ENCODE results near the gene PACSIN2.

PACSIN2 gene

GRCh38 chr22:42857845-42858481, 157.0 kb downstream of the PACSIN2 start:
- in situ Hi-C loops (cut with MboI; ENCODE audit: low pct_unique_long_range_greater_than_20kb, low sequenced_read_pairs): no loop called here
- no peak for DNase-seq

DNA sequence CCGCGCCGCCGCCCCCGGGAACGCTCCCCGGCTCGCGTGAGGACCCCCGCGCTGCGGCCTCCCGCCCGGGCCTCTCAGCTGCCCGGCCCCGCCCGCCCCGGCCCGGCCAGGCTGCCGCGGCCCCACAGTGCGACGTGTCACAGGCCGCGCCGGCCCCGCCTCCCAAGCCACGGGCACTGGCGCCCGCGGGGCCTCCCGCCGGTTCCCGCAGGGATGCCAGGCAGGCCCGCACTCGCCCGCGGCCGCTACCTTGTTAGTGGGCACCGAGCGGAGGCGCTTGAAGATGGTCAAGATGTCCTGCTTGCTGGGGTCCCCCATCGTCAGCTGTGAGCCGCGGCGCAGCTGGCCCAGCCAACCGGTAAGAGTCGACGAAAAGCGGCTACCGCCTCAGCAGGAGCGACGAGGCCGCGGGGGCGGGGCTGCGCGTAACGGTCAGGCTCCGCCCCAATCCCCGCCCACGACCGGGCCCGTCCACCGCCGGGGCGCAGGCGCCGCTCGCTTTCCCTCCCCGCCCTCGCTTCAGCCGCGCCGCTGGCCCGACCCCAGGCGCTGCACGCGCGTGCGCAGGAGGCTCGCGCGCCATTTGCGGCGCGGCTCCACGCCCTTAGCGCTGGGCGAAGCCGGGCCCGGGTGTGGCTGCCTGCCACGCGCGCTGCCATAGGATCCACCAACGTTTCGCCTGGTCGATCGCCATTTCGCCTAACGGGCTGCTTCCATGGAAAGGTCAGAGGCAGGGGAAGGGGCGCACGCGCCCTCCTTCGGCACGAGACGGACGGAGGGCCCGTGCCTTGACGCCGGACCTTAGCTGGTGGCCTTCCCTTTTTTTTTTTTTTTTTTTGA, 157.9 kb downstream of the PACSIN2 start, which contains the start of gene ARFGAP3:
ARFGAP3 (minus strand) TSS at position 409 of the 840 bp plus-strand sequence; CDS start at position 318, 91 bp downstream.
- peak; percentile 94 for DNase-seq
- in situ Hi-C loops (cut with MboI; ENCODE audit: low pct_unique_long_range_greater_than_20kb, low sequenced_read_pairs): no loop called here

DNA sequence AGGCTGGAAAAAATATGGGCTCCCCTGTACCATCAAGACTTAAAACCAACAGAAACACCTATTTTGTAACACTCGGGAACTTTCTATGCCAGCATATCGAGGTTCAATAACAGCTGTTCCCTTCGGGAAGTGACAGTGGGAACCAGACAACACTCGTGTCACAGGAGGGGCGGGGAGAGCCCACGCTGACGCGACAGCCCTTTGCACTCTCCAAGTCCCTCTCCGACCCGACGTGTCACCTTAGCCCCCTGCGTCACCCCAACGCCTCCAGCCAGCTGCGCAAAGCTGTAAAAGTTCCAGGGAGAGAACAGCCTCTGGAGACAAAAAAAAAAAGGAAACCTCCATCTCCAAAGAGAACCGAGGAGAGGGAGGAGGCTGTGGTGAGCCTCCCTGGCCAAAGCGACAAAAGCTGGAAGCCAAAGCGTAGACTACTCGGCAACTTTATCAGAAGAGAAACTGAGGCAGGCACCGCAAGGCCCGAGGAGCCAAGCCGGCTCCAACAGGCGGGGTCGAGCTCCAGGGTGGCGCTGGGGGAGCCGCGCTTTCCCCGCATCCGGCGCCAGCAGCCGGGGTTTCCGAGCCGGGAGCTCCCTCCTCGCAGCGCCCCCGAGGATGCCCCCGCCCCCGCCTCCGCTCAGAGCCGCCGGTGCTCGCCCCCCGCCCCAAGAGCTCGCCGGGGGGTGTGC, 158.6 kb downstream of the PACSIN2 start:
- in situ Hi-C loops (cut with MboI; ENCODE audit: low pct_unique_long_range_greater_than_20kb, low sequenced_read_pairs): no loop called here
- peak; percentile 48 for DNase-seq

DNA sequence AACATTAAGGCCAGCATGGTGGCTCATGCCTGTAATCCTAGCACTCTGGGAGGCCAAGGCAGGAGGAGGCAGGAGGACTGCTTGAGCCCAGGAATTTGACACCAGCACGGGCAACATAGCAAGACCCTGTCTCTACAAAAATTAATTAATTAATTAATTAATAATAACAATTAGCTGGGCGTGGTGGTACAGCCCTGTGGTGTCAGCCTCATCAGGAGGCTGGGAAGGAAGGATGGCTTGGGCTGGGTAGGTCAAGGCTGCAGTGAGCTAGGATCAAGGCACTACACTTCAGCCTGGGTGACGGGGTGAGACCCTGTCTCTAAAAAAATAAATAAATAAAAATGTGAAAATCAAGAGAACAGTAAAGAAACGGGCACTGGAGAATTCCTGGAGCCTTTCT, 159.2 kb downstream of the PACSIN2 start:
- in situ Hi-C loops (cut with MboI; ENCODE audit: low pct_unique_long_range_greater_than_20kb, low sequenced_read_pairs): no loop called here
- no peak for DNase-seq

- DNase-seq: no peak
- in situ Hi-C loops (cut with MboI; ENCODE audit: low pct_unique_long_range_greater_than_20kb, low sequenced_read_pairs): no loop called here
These were observed 159.7 kb downstream of the PACSIN2 start for GRCh38 chr22:42855211-42855610.

- DNase-seq: no peak
- in situ Hi-C loops (cut with MboI; ENCODE audit: low pct_unique_long_range_greater_than_20kb, low sequenced_read_pairs): no loop called here
These were observed 165.9 kb downstream of the PACSIN2 start for GRCh38 chr22:42848941-42849550.

DNA sequence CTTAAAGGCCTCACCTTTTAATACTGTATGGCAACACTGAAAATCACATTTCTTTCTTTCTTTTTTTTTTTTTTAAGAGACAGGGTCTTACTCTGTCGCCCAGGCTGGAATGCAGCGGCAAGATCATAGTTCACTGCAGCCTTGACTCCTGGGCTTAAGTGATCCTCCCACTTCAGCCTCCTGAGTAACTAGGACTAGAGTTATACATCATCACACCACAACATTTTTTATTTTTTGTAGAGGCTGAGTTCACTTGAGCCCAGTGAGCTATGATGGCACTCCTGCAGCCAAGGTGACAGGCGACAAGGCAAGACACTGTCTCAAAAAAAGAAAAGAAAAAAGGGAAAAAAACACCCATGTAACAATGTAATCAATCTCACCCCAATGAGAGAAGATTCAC, 167.8 kb downstream of the PACSIN2 start:
- DNase-seq: no peak
- in situ Hi-C loops (cut with MboI; ENCODE audit: low pct_unique_long_range_greater_than_20kb, low sequenced_read_pairs): no loop called here

- in situ Hi-C loops (cut with MboI; ENCODE audit: low pct_unique_long_range_greater_than_20kb, low sequenced_read_pairs): no loop called here
- no peak for DNase-seq
These were observed 170.2 kb downstream of the PACSIN2 start for GRCh38 chr22:42844756-42845155.

DNA sequence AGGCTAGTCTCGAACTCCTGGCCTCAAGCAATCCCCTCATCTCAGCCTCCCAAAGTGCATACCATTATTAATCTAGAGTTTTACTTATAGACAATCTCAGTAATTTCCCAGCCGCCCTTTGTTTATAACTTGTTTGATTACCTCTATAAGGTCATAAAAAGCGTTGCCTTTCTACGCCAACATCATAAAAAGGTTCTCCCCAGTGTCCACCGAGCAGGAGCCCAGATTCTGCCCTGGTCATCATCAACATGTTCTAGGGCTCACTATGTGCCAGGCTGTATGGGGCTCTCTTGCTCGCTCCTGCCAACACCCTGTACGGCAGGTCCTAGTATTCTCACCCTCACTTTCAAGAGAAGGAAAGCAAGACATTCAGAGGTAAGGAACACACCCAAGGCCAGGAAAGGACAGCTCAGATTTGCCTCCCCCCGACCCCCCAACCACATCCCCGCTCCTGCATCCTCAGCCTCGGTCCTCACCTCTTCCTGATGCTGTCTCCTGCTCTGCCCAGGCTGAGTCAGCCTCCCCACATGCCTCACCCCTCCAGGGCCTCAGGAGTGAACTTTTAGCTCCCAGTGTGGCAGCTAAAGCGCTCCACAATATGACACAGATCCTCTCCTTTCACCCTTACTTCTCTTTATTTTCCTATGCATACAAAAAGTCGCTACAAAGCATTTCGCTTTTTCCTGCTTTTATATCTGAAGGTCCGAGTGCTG, 172.1 kb downstream of the PACSIN2 start:
- DNase-seq: no peak
- in situ Hi-C loops (cut with MboI; ENCODE audit: low pct_unique_long_range_greater_than_20kb, low sequenced_read_pairs): no loop called here

GRCh38 chr22:42841444-42841843, 173.5 kb downstream of the PACSIN2 start:
- DNase-seq: no peak
- in situ Hi-C loops (cut with MboI; ENCODE audit: low pct_unique_long_range_greater_than_20kb, low sequenced_read_pairs): no loop called here

- in situ Hi-C loops (cut with MboI; ENCODE audit: low pct_unique_long_range_greater_than_20kb, low sequenced_read_pairs): no loop called here
- no peak for DNase-seq
These were observed 177.4 kb downstream of the PACSIN2 start for GRCh38 chr22:42837556-42837955.

GRCh38 chr22:42836026-42836425, 178.9 kb downstream of the PACSIN2 start:
- in situ Hi-C loops (cut with MboI; ENCODE audit: low pct_unique_long_range_greater_than_20kb, low sequenced_read_pairs): no loop called here
- DNase-seq: no peak

DNA sequence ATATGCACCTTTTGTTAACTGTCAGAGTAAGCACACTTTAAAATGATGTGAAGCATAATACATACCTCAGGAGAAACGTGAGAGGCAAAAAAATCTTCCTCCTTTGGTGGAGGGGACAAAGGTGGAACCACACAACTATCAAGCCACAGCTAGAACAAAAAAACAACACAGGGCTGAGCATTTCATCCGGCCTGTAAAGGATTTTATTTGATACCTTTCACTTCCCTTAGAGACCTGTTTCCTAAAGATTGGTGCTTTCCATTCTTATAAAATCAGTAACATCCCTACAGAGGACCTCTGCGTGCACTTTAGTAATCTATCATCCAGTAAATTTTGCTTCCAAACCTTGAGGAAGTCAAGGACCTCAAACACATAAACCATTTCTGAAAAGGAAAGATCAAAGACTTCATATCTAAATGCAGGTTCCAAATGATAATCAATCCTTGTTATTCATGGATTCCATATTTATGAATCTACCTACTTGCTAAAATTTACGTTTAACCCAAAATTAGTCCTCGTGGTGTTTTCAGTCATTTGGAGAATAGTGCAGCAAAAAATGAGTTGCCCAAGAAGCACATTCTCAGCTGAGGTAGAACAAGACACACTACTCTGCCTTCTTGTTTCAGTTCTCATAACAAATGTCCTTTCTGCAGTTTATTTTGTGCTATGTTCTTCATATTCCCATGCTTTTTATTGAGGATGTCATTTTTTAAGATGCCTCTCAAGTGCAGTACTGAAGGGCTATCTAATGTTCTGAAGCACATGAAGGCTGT, 180.6 kb downstream of the PACSIN2 start:
- in situ Hi-C loops (cut with MboI; ENCODE audit: low pct_unique_long_range_greater_than_20kb, low sequenced_read_pairs): no loop called here
- no peak for DNase-seq

GRCh38 chr22:42833104-42833503, 181.8 kb downstream of the PACSIN2 start:
- in situ Hi-C loops (cut with MboI; ENCODE audit: low pct_unique_long_range_greater_than_20kb, low sequenced_read_pairs): no loop called here
- DNase-seq: no peak

- in situ Hi-C loops (cut with MboI; ENCODE audit: low pct_unique_long_range_greater_than_20kb, low sequenced_read_pairs): no loop called here
- DNase-seq: no peak
These were observed 183.2 kb downstream of the PACSIN2 start for GRCh38 chr22:42831712-42832111.

DNA sequence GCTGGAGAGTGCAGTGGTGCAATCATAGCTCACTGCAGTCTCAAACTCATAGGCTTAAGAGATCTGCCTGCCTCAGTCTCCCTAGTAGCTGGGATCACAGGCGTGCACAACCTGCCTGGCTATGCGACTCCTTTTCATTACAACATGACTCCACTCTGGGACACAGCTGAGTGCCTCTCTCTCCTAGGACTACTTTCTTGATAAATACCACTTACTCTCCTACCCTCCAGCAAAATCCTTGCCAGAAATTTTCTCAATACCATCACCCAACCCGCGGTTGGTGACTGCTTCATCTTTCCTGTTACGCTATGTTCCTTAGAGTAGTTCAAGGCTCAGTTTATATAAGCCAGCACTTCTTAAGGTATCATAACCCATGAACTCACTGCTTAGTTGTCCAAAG, 184.8 kb downstream of the PACSIN2 start:
- no peak for DNase-seq
- in situ Hi-C loops (cut with MboI; ENCODE audit: low pct_unique_long_range_greater_than_20kb, low sequenced_read_pairs): no loop called here

DNA sequence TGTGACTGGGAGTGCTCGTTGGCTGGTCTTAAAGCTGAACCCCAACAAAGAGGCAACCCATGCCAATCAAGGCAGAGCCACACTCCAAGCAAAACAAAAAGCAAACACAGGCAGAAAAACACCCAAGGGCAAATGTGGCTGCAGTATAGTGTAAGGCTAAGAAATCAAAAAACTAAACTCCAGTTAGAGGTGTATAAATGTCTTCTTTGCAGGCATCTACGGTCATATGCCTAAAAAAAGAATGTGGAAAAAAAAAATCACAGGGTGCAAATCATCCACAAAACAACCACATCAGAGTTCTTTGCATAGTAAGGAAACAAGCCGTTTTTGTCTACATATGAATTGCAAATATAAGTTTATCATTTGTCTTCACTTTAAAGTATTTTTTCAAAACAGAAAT, 185.6 kb downstream of the PACSIN2 start:
- DNase-seq: no peak
- in situ Hi-C loops (cut with MboI; ENCODE audit: low pct_unique_long_range_greater_than_20kb, low sequenced_read_pairs): no loop called here

- no peak for DNase-seq
- in situ Hi-C loops (cut with MboI; ENCODE audit: low pct_unique_long_range_greater_than_20kb, low sequenced_read_pairs): no loop called here
These were observed 189.2 kb downstream of the PACSIN2 start for GRCh38 chr22:42825796-42826195.

All from KBM-7 (cell line).